Coronary artery (tissue), 2 donors: Measurements from ENCODE around the gene LONRF3.

Source experiments
- DNase-seq: peaks from one replicate; pipeline ENCODE4 v3.0.0-alpha.2; 2017; ENCODE audit warnings: low spot score
- H3K27ac ChIP-seq, 2 donors: fragments of 200-600 bp; sonication (generic); one replicate each; pipeline ENCODE4 v1.5.1; 2016 to 2019
- H3K4me3 ChIP-seq: fragments of 200-600 bp; sonication (generic); 2 replicates; pipeline ENCODE4 v1.5.1; 2016; ENCODE audit warnings: mild to moderate bottlenecking, moderate library complexity
- TF ChIP-seq, protein P1 (sequence below): fragments of 200-600 bp; sonication (generic); IDR thresholded peaks from one replicate; pipeline ENCODE4 v1.5.1; 2019; ENCODE audit warnings: antibody characterized with exemption

The LONRF3 gene

DNA sequence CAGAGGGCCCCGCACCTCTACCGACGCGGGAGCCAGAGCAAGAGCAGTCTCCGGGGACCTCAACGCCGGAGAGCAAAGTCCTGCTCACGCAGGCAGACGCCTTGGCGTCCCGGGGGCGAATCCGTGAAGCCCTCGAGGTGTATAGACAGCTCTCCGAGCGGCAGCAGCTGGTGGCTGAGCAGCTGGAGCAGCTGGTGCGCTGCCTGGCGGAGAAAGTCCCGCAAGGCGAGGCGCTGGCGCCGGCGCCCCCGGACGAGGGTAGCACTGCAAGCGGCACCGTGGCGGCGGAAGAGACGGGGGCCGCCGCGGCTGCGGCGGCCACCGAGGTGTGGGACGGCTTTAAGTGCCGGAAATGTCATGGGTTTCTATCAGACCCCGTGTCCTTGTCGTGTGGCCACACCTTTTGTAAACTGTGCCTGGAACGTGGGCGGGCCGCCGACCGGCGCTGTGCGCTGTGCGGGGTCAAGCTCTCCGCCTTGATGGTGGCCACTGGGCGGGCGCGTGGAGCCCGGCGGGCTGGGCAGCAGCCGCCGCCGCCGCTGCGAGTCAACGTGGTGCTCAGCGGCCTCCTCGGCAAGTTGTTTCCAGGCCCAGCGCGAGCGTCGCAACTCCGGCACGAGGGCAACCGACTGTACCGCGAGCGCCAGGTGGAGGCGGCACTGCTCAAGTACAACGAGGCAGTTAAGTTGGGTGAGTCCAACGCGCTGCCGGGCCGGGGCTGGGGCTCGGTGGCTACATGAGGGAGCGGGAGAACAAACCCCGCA is 672 bp downstream of the LONRF3 start:
- H3K4me3 ChIP-seq: peak overlapping the region; percentile 78
- TF ChIP-seq, protein P1, sequence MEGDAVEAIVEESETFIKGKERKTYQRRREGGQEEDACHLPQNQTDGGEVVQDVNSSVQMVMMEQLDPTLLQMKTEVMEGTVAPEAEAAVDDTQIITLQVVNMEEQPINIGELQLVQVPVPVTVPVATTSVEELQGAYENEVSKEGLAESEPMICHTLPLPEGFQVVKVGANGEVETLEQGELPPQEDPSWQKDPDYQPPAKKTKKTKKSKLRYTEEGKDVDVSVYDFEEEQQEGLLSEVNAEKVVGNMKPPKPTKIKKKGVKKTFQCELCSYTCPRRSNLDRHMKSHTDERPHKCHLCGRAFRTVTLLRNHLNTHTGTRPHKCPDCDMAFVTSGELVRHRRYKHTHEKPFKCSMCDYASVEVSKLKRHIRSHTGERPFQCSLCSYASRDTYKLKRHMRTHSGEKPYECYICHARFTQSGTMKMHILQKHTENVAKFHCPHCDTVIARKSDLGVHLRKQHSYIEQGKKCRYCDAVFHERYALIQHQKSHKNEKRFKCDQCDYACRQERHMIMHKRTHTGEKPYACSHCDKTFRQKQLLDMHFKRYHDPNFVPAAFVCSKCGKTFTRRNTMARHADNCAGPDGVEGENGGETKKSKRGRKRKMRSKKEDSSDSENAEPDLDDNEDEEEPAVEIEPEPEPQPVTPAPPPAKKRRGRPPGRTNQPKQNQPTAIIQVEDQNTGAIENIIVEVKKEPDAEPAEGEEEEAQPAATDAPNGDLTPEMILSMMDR: no peak
- DNase-seq: peak; percentile 76
- peak overlapping the region; percentile 74 to 92 for H3K27ac ChIP-seq

DNA sequence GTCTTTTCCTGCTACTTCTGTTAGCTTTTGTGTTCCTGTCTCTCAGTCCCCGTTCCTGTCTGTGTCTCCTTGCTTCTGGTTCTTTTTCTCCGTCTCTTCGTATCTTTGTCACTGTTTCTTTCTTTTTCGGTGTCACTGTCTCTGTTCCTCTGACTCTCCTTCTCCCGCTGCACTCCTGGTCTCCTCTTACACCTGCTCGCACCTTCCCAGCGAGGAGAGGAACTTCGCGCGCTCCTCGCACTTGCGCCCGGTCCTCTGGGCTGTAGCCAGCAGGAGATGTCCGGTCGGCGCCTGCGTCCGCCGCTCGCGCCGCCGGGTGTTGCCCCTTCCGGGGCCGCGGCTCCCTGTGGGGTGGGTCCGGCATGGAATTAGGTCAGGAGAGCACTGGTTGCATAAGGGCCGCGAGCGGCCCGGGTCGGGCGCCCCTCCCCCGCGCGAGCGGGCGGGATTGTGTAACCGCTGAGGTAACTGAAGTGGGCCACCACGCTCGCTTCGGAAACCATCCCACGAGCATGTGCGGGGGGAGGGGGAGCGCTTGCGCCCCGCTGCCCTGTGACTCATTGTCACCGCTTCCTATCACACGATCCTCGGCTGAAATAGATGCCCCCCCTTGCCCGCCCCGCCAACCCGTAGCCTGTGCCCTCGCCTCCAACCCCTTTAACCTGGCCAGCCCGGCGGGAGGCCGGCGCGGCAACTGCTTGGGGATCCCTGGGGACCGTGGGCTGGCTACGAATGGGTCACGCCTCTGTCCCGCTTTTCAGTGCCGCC is 1.6 kb downstream of the LONRF3 start:
- TF ChIP-seq, protein P1: no peak
- Histone ChIP-seq H3K4me3 (peak overlapping the region; percentile 78), H3K27ac (peak overlapping the region; percentile 74 to 92)
- peak; percentile 85 for DNase-seq

- H3K27ac ChIP-seq: peak overlapping the region; percentile 74 to 92
- peak overlapping the region; percentile 78 for H3K4me3 ChIP-seq
- TF ChIP-seq, protein P1: no peak
- peak; percentile 78 for DNase-seq
Measured at GRCh38 chrX:118976599-118977340, 2.4 kb downstream of the LONRF3 start.

GRCh38 chrX:118977424-118977823 is 3.0 kb downstream of the LONRF3 start:
- Histone ChIP-seq H3K4me3 (no peak overlapping the region), H3K27ac (no peak overlapping the region)
- DNase-seq: no peak
- TF ChIP-seq, protein P1: no peak

DNA sequence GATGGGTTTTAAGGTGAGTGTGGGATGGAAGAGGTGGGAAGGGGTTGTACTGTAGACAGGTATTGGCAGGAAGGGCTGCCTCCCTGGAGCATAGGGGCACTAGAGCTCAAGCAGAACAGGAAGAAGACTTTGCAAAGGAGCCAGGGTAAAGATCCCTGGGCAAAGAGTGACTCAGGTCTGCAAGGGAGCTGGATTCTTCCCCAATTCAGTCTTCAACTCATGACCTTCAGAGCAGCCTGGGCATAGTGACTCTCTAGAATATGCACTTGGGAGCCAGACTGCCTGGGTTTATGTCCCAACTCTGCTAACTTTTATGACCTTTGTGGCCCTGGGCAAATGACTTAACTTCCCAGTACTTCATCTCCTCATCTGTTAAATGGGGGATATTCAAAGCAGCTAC is 4.0 kb downstream of the LONRF3 start:
- TF ChIP-seq, protein P1: no peak
- Histone ChIP-seq H3K4me3 (no peak overlapping the region), H3K27ac (no peak overlapping the region)
- no peak for DNase-seq

DNA sequence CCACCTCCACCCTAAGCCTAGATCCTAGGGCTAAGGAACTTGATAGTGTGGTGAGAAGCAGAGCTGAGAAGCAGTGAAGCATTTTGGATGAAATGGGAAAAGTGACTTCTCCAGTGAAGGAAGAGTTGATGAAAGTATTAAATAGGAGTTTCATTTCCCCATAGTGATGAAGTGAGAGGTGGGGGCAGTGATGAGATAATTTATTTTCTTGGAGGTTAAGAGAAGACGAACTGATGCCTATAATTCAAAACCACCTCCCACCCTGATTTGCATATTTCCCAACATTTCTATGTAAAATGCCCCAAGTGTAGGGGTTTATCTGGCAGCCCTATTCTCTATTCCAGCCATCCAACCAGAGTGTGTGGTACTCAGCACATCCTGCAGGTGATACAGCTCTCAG is 6.3 kb downstream of the LONRF3 start:
- DNase-seq: no peak
- H3K4me3 ChIP-seq: no peak overlapping the region
- TF ChIP-seq, protein P1: no peak
- no peak overlapping the region for H3K27ac ChIP-seq
